HepG2 (cell line): ENCODE results near the gene PPP1R3C.

Experiments used
- AGO2 ChIP-seq: fragments of 200-400 bp; formaldehyde crosslinking; optimal IDR thresholded peaks from 2 replicates; pipeline ENCODE3; 2017; ENCODE audit warnings: mild to moderate bottlenecking, low read depth, low read length, moderate library complexity
- BRCA1 ChIP-seq: sonication (generic); formaldehyde crosslinking; IDR thresholded peaks from 2 replicates; pipeline ENCODE4 v1.4.0; 2020; ENCODE audit warnings: missing genetic modification reagents
- FOXA3 ChIP-seq: IDR thresholded peaks from 2 replicates; pipeline ENCODE4 v1.6.1; 2016; ENCODE audit warnings: missing genetic modification reagents, missing compliant biosample characterization
- GABPA ChIP-seq, 2 experiments: IDR thresholded peaks; 2 replicates each; pipeline ENCODE4 v1.6.1; 2011 to 2016; ENCODE audit warnings: low read depth in 2 of 2, low read length in 1 of 2, missing biosample characterization in 1 of 2, missing genetic modification characterization in 1 of 2
- IKZF4 ChIP-seq: sonication (generic); formaldehyde crosslinking; IDR thresholded peaks from 2 replicates; pipeline ENCODE4 v1.5.1; 2020; ENCODE audit warnings: borderline replicate concordance, mild to moderate bottlenecking, low read depth, missing genetic modification reagents; ENCODE audit errors: not compliant biosample characterization
- ZFP36 ChIP-seq: fragments of 150-350 bp; IDR thresholded peaks from 2 replicates; pipeline ENCODE4 v1.6.1; 2018; ENCODE audit warnings: borderline replicate concordance, low read length, low read depth; ENCODE audit not compliant: partially characterized antibody
- ZNF331 ChIP-seq: sonication (generic); formaldehyde crosslinking; IDR thresholded peaks from 2 replicates; pipeline ENCODE4 v1.4.0; 2020; ENCODE audit warnings: missing genetic modification reagents
- ZNF605 ChIP-seq: sonication (generic); formaldehyde crosslinking; IDR thresholded peaks from 2 replicates; pipeline ENCODE4 v1.8.0; 2022; ENCODE audit warnings: mild to moderate bottlenecking, missing genetic modification reagents

- no peak for TF ChIP-seq ZNF331 (CRISPR knock-in tag)
- TF ChIP-seq ZFP36, result no peak
- no peak for TF ChIP-seq GABPA (IDR thresholded peaks at IDR 0.05; ENCODE audit: low read depth, low read length)
- no peak for TF ChIP-seq GABPA (CRISPR knock-in tag; IDR thresholded peaks at IDR 0.05; ENCODE audit: low read depth)
- no peak for TF ChIP-seq FOXA3 (CRISPR knock-in tag)
- no peak for TF ChIP-seq IKZF4 (CRISPR knock-in tag)
- TF ChIP-seq ZNF605, result no peak
- no peak for TF ChIP-seq AGO2
- no peak for TF ChIP-seq BRCA1 (CRISPR knock-in tag)
Measured at GRCh38 chr10:91587710-91588638, 44.9 kb downstream of the PPP1R3C start.
